DMS79 (cell line): ENCODE results near the gene SPEM1.
A peak's percentile ranks its signal among the peaks of the same experiment; 100 is the strongest.

Experiments
- DNase-seq: peaks from one replicate; lab custom pipeline; 2025; lab: John Stamatoyannopoulos, UW

SPEM1 gene, protein sequence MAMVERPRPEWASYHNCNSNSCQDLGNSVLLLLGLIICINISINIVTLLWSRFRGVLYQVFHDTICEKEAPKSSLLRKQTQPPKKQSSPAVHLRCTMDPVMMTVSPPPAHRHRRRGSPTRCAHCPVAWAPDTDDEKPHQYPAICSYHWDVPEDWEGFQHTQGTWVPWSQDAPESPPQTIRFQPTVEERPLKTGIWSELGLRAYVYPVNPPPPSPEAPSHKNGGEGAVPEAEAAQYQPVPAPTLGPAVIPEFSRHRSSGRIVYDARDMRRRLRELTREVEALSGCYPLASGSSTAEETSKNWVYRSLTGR

DNA sequence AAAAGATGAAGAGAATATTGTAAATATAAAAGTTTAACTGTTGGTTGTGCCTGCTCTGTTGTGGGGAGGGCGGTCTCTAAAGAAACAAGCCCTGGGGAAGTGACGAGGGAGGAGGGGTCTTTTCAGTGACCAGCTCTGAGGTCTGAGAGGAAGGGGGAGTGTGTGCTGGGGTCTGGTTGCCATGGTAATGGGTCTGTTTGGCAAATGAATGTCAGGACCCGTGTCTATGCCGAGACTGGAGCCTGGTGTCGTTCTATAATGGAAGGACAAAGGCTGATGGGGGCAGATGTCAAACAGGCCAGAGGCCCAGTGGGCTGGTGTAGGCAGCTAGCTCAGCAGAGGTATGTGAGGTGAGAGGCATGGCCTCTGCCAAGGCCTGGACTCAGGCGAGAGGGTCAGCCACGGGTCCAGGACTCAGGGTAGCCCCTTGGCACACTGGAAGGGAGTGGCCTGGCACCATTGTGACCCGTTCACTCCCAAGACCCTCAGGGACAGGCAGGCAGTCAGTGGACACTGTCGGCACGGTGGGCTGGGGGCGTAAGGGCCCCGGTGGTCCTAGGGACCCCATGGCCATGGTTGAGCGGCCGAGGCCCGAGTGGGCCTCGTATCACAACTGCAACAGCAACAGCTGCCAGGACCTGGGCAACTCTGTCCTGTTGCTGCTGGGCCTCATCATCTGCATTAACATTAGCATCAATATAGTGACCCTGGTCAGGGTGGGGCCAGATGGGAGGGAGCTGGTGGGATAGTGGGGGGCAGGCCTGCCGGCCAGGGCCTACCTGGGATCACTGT is at the start of gene SPEM1:
Gene SPEM1, plus strand, starts transcription at position 506 of the 792 bp plus-strand sequence. Its CDS starts 61 bp downstream, at position 567.
- DNase-seq, result no peak

DNA sequence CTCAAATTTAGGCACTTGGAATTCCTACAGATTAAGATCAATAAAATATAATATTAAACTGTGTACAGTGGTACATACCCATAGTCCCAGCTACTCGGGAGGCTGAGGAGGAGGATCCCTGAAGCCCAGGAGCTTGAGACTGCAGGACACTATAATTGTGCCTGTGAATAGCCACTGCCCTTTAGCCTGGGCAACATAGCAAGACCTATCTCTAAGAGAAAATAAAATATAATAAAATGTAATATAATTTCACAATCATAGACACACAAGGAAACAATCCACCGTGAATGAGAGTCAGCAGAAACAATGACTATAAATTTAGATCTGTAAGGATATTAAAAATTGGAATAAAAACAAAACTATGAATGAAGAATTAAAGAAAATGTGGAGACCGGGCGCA is 49.3 kb upstream of the SPEM1 start:
- DNase-seq, result no peak

DNA sequence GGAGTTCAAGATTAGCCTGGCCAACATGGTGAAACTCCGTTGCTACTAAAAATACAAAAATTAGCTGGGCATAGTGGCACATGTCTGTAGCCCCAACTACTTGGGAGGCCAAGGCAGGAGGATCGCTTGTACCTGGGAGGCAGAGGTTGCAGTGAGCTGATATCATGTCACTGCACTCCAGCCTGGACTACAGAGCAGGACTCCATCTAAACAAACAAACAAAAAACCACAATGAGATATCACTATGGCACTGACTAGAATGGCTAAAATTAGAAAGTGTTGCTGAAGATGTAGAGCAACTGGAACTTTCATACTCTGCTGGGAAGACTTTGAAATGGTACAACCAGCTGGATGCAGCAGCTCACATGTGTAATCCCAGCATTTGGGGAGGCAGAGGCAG is 45.8 kb upstream of the SPEM1 start:
- no peak for DNase-seq

DNA sequence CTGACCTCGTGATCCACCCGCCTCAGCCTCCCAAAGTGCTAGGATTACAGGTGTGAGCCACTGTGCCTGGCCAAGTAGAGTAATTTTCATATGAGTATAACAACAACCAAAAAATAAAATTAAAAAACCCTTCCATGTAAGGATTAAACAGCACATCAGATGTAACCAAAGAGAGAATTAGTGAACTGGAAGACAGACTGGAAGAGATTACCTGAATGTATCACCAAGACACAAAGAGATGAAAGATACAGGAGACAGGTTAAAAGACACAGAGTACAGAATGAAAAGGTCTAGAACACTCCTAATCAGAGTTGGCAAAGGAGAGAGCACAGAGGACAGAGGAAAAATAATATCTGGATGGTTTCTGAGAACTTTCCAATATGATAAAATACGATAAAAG is 41.0 kb upstream of the SPEM1 start:
- DNase-seq, result no peak

DNA sequence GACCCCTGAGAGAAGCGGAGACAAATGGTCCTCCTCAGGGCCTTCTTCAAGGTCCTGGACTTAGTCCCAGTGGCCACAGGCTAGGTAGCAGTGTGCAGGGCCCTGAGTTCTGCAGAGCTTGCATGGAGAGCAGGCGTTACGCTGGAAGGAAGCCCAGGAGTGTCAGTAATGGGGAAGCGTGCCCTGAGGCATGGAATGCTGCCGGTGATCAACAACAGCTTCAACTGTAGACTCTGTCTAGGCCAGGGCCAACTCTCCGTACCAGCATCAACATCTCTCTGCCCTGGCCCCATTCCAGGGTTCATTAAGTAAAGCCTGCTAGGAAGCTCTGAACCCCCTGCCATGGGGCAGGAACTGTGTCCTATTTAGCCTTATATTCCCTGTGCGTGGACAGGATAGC is 39.8 kb upstream of the SPEM1 start:
- DNase-seq, result peak; percentile 19

DNA sequence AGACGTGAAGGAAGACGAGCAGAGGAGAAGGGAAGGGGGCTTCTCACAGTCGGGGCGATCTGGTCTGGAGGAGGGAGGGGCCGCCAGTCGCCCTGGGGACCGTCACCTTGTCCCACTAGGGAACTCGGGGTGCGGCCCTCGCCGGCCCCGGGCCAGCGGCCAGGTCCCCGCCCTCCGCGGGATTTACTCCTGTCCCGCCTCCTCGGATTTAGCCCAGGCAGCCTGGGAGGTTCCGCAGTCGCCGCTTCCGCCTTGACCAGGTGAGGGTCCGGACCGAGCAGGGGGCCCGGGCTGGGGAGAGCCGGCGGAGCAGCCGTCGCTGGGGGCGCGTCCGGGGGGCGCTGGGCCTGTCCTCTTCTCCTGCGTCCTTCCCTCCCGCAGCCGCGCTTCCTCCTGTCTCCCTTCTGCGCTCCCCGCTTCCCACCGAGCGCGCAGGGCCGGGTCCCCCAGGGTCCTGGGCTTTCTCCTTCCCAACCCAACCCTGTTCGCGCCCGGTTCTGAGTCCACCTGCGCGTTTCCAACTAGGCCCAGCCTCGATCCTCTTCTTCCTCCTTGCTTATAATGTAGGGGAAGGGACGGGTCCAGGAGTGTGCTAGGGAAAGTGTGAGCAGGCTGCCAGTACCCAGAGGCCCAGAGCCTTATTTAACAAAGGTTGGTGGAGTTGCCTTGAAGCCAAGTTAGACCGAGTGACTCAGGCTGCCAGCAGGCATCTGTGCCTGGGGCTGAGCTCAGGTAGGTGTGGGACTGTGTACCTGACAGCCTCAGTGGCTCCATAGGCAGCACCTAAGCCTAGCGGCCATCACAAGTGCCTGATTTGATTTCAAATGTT is 39.1 kb upstream of the SPEM1 start, which contains the start of gene TNK1:
Gene TNK1, plus strand, starts transcription at position 235 of the 829 bp plus-strand sequence. CDS start 1,838 bp downstream, outside the sequence.
- DNase-seq, result no peak

DNA sequence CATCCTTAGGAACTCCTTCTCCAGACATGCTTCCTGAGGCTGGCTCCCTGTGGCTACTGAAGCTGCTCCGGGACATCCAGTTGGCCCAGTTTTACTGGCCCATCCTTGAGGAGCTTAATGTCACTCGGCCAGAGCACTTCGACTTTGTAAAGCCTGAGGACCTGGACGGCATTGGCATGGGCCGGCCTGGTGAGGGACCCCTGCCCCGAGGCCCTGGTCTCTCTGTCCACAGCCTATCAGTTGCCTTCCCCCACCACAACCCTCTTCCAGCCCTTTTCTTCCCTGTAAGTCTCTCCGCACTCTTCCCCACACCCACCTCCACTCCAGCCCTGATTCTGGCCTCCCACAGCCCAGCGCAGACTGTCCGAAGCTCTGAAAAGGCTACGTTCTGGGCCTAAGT is 37.2 kb upstream of the SPEM1 start:
- DNase-seq, result no peak

DNA sequence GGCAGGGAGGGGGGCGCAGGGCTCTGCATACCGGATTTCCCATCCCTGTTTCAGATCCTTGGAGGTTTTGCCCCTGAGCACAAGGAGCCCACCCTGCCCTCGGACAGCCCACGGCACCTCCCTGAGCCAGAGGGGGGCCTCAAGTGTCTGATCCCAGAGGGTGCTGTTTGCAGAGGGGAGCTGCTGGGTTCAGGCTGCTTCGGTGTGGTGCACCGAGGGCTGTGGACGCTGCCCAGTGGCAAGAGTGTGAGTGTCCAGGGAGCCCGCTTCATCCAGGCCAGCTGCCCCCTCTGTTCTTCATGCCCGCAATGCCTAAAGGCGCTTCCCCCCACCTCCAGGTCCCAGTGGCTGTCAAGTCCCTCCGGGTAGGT is 36.8 kb upstream of the SPEM1 start:
- DNase-seq, result no peak

DNA sequence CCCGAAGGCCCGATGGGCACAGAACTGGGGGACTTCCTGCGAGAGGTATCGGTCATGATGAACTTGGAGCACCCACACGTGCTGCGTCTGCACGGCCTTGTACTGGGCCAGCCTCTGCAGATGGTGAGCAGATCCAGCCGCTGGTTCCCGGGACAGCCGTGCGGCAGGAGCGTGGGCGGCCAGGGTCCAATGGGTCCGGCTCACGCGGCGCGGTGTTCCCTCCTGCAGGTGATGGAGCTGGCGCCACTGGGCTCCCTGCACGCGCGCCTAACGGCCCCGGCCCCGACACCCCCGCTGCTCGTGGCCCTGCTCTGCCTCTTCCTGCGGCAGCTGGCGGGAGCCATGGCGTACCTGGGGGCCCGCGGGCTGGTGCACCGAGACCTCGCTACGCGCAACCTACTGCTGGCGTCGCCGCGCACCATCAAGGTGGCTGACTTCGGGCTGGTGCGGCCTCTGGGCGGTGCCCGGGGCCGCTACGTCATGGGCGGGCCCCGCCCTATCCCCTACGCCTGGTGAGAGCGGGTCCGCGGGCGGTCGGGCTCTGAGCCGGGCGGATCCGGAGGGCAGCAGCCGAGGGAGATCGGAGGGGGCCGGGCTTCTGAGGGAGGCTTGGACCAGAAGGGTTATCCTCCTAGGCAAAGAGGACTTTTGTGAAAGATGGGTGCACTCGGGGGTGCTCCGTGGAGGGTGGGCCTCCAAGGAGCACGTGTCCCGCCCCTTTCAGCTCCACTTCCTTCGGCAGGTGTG is 36.2 kb upstream of the SPEM1 start:
- peak; percentile 78 for DNase-seq

DNA sequence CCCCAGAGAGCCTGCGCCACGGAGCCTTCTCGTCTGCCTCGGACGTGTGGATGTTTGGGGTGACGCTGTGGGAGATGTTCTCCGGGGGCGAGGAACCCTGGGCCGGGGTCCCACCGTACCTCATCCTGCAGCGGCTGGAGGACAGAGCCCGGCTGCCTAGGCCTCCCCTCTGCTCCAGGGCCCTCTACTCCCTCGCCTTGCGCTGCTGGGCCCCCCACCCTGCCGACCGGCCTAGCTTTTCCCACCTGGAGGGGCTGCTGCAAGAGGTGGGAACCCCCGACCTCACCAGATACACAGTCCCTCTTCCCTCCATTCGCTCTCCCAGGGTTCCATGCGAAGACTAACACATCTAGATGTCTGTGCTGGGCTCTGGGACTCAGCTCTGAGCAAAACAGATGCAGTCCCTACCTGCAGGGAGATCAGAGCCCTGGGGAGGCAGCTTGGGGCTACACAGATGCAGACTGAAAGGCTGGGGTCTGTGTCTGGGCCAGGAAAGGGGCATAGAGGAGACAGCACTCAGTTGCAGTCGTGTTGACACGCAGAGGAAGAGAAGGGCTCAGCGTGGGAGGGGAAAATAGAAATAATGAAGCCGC is 35.5 kb upstream of the SPEM1 start:
- DNase-seq, result no peak

DNA sequence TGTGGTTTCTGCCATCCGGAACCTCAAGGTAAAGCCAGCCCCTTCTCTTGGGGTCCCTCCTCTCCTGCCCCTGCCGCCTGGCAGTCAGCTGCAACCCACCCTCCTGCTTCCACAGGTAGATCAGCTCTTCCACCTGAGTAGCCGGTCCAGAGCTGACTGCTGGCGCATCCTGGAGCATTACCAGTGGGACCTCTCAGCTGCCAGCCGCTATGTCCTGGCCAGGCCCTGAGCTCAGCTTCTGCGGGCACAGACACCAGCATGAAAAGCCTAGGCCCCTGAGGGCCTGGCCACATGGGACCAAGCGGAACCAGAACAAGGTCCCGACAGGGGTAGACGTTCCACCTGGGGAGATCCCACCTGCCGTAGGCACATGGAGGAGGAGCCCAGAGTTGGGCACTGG is 31.3 kb upstream of the SPEM1 start:
- no peak for DNase-seq

DNA sequence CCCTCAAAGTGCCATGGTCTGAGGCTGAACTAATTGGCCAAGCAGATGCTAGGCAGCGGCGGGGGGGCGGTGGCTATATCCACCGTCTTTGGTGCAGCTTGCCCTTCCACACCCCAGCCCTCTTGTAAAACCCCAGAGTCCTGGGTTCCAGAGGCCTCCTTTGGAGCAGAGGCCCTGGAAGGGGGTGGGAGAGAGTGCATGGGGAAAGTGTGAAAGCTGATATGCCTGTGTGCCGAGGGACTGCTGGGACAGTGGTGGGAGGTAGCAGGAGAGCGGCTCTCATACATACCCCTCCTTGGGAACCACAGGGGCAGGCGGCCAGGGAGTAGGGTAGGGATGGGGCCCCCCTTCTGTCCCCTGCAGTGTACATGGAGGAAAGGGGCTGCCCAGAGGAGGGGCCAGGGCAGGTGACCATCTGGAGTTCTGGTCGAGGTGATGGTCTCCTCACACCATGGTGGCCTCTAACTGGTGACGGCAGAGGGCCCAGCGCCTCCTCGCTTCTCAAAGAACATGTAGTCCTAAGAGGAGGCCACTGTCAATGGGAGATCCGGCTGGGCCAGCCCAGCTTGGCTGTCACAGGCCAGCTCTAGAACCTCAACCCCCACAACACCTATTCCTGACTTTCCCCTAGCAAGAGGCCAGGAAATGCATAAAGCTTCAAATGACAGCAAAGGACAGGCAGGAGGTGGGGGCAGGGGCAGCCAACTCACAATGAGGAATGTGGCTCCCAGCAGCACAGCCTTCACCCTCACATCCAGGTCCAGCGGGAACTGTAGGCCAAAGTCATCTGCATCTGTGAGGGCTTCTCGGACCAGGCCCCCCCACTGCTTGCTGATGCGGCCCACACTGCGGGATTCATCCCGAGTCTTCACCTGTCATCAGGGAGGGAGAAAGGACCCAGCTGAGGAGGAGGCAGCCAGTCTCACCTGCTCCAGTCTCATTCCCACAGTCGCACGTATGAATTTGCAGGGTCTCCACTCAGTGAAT is 29.9 kb upstream of the SPEM1 start:
- DNase-seq, result no peak

DNA sequence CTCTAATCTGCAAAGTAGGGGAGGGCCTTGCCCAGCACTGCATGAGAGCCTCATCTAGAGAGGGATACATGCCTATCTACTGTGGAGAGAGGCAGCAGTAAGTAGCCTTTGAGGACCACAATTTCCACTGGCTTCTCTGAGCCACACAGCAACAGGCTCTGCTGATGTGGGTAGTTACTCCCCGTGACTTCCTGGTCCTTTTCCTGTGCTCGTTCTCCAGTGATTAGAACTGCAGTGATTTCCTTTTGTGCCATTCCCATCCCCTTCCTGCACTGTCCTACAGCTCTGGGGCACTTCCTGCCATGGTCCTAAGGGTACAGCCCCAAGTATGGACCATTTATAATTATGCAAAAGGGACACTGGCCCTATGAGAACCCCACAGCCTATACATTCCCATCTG is 28.8 kb upstream of the SPEM1 start:
- no peak for DNase-seq

DNA sequence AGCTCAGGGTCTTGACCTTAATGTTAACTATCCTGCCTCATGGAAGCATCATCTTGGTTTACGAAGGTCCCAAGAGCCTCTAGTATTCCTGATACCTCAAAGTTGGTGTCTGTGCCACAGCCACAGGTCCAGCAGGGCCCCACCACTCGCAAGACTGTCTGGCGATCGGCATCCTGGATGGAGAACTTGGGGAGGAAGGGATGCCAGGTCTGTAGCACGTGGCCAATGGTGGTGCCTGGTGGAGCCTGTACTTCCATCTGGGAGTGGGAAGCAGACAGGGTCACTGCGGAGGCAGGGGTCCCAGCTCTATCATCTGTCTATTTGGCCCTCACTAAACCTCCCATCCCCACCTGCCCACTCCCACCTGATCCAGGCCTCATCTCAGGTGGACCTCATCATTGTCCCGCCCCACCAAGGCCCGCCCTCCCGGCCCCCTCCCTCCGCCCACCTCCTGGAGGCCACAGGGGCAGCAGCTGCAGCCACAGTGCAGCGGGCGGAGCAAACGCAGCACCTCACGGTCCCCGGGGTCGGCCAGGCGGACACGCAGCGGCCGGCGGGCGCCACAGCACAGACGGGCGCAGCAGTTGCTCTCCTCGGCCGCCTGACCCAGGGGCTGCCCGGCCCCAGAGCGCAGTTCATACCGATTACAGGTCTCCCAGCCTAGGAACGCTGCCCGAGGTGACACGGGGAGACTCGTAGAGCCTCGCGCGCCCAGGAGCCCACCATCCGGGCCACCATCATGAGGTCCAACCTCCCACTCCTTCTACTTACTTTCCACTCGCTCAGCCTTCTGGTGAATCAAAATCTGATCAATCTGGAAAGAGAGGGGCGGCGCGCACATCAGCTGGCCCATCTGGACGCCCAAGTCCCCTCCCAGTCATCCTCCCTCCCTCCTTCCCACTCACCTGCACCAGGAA is 27.2 kb upstream of the SPEM1 start:
- no peak for DNase-seq

DNA sequence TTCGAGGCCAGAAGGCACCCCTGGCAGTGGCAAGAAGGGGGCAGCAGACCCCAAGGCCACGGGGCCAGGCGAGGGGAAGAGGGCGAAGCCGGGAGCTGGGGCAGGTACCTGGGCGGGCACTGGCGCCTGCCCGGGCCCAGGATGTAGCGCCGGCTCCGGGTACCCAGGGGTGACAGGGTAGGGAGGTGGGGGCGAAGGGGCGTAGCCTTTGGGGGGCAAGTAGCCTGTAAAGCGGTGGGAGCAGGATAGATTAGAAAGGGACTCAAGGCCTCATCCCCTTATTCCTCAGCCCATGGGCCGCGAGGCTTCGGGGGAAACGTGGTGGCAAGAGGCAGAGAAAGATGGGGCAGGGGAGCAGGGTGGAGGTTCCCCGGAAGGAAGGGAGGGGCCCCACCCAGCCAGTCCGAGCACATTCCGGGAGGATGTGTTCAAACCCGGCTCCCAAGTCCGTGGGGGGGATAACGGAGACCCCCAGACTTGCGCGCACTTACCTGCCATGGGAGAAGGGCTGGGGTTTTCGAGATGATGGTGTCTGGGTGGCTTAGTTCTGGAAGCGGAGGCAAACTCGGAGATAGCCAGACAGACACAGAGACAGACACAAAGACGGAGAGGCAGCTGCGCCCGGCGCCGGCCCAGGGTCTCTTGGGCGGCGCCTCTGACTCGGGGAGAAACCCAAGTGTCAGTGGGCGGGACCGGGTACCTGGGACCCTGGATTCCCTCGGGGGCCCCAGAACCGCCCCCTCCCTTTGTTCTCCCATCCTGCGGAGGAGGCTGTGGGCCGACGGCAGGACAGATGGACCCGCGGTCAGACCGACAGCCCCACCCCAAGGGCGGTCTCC is 26.3 kb upstream of the SPEM1 start:
- peak; percentile 70 for DNase-seq

DNA sequence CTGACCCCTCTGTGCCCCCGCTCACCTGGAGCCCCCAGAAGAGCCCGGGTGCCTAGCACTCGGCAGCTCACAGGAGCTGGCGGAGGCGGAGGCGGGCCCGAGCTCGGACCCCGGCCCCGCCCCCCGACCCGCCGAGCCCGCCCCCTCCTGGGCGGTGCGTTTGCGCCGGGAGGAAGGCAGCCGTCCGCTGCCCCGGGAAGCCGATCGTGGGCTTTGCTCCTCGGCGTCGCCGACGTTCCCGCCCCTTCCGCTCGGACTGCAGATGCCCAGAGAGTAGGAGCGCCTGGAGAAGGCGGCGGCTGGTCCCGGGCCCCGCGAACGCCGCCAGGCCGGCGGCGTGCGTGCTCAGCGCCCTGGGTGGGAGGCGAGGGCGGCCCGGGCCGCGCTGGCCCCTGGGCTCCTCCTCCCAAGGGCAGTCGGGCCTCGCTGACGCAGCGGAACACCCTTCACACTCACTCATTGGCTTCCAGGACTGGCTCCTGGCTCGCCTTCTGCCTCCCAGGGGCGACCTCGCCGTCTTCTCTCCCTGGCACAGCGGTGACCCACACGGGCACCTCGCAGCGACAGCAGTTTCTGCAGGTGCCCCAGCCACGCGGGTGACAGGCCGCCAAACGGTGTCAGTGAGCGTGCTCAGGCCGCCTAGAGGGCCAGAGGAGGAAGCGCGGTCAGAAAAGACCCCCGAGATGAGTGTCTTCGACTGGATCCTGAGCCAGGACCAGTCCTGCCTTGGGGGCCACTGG is 25.5 kb upstream of the SPEM1 start, which contains the start of gene PLSCR3:
Gene PLSCR3, minus strand, starts transcription at position 74 of the 740 bp plus-strand sequence. CDS start 415 bp downstream, outside the sequence.
- peak; percentile 75 for DNase-seq

DNA sequence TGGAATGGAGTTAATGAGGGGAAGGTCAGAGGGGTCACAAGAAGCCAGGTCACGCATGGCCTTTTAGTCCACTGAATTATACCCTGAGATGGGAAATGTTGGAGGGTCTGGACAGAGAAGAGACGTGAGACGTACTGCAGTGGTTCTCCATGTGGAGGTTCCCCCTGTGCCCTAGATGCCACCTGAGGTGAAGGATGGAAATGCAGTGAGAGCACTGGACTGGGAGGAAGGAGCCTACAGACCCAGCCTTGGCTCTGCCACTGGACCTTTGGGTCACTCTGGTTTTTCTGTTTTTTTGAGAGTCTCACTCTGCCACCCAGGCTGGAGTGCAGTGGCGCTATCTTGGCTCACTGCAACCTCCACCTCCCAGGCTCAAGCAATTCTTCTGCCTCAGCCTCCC is 24.0 kb upstream of the SPEM1 start:
- DNase-seq, result no peak
